Fibroblast of skin of right quadriceps (primary cell): ENCODE data around the gene SULT2B1.
A peak's percentile ranks its signal among the peaks of the same experiment; 100 is the strongest.
"Not testable (repeated sequence)": the region's sequence is repeated elsewhere in the genome, so short reads cannot be mapped to it uniquely, and the experiment has no call there.

ENCODE experiments used
- DNase-seq: peaks from one replicate; pipeline ENCODE4 v3.0.0-alpha.2; 2013

The SULT2B1 gene

DNA sequence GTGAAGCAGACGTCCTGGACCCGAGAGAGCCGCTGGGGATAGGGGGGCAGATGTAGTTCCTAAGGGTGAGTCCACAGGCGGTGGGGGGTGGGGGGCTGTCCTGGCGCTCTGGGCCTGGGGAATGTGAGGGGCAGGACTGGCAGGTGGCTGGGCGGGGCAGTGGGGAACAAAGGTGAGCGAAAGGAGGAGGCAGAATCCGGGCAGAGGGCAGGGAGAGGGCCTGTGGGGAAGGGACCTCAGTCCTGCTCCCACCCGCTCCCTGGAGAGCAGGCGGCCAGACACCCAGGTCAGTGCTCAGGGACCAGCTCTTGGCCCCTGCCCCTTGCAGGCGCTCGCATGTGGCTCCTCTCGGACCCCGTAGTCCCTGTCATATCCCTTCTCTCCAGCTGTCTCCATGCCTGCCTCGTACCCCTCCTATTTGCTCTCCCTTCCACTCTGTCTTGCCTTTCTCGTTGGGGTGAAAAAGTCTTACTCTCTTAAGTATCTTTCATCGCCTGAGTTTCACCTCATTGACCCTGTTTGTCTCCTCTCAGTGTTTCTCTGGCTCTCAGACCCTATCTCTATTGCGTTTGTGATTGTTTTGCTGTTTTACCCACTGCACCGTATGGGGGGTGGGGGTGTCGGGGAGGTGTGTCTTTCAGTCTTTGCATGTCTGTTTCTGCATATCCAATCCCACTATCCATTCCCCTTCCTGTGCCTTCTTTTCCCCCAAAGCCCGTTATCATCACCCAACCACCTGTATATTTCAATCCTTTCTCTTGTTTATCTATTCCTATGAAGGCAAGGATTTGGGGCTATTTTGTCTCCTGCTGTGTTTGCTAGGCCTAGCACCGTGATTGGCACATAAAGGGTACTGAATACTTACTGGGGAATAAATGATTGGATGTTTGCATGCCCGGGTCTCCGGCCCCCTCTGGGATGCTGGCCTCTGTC, 73.1 kb downstream of the SULT2B1 start:
- no peak for DNase-seq

DNA sequence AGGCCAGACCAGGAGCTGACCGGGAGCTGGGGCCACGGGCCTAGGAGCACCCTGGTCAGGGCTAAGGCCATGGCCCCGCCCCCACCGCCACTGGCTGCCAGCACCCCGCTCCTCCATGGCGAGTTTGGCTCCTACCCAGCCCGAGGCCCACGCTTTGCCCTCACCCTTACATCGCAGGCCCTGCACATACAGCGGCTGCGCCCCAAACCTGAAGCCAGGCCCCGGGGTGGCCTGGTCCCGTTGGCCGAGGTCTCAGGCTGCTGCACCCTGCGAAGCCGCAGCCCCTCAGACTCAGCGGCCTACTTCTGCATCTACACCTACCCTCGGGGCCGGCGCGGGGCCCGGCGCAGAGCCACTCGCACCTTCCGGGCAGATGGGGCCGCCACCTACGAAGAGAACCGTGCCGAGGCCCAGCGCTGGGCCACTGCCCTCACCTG, 73.9 kb downstream of the SULT2B1 start:
- no peak for DNase-seq

DNA sequence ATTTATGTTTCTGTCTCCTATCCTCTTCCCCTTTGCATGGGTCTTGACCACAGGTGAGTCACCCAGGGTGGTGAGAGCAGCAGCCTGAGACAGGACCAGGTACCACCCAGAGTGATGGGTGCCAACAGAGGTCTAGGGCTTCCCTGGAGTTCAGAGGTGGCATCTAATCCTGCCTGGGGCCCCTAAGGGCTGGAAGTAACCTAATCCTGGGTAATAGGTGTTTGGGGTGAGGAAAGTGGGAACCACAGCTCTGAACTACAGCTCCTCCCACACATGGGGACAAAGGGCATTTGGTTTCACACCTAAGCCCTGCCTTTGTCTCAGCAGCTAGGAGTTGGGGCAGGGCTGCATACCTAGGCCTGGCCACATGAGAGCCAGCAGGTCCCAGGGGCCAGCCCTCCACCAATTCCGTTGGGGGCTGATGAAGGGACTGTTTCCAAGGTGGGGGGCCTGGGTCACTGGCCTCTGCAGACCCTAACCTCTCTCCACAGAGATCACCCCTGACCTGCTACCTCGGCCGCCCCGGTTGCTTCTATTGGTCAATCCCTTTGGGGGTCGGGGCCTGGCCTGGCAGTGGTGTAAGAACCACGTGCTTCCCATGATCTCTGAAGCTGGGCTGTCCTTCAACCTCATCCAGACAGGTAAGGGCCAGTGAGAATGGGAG, 75.4 kb downstream of the SULT2B1 start:
- no peak for DNase-seq

DNA sequence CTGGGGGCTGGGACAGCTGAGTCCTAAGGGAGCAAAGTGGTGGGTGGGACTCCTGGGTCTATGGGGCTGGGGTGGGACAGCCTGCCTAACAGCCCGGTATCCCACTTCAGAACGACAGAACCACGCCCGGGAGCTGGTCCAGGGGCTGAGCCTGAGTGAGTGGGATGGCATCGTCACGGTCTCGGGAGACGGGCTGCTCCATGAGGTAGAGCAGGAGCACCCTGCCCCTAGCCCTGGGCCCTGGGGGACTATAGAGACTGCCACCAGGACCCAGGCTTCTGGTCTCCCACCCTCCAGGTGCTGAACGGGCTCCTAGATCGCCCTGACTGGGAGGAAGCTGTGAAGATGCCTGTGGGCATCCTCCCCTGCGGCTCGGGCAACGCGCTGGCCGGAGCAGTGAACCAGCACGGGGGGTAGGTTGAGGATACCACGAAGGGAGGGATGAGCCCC, 75.9 kb downstream of the SULT2B1 start:
- no peak for DNase-seq

DNA sequence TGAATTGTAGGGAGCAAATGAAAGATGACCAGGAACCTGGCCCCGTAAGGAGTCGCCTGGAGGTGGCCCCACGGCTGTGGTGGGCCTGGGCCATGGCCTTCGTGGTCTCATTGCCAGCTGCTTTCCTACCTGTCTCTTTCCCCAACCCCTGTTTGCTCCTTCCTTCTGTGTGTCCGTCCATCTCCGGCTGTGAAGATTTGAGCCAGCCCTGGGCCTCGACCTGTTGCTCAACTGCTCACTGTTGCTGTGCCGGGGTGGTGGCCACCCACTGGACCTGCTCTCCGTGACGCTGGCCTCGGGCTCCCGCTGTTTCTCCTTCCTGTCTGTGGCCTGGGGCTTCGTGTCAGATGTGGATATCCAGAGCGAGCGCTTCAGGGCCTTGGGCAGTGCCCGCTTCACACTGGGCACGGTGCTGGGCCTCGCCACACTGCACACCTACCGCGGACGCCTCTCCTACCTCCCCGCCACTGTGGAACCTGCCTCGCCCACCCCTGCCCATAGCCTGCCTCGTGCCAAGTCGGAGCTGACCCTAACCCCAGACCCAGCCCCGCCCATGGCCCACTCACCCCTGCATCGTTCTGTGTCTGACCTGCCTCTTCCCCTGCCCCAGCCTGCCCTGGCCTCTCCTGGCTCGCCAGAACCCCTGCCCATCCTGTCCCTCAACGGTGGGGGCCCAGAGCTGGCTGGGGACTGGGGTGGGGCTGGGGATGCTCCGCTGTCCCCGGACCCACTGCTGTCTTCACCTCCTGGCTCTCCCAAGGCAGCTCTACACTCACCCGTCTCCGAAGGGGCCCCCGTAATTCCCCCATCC, 76.7 kb downstream of the SULT2B1 start:
- DNase-seq, result no peak

DNA sequence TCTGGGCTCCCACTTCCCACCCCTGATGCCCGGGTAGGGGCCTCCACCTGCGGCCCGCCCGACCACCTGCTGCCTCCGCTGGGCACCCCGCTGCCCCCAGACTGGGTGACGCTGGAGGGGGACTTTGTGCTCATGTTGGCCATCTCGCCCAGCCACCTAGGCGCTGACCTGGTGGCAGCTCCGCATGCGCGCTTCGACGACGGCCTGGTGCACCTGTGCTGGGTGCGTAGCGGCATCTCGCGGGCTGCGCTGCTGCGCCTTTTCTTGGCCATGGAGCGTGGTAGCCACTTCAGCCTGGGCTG, 77.3 kb downstream of the SULT2B1 start:
- no peak for DNase-seq

DNA sequence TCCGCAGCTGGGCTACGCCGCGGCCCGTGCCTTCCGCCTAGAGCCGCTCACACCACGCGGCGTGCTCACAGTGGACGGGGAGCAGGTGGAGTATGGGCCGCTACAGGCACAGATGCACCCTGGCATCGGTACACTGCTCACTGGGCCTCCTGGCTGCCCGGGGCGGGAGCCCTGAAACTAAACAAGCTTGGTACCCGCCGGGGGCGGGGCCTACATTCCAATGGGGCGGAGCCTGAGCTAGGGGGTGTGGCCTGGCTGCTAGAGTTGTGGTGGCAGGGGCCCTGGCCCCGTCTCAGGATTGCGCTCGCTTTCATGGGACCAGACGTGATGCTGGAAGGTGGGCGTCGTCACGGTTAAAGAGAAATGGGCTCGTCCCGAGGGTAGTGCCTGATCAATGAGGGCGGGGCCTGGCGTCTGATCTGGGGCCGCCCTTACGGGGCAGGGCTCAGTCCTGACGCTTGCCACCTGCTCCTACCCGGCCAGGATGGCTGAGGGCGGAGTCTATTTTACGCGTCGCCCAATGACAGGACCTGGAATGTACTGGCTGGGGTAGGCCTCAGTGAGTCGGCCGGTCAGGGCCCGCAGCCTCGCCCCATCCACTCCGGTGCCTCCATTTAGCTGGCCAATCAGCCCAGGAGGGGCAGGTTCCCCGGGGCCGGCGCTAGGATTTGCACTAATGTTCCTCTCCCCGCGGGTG, 77.8 kb downstream of the SULT2B1 start:
- no peak for DNase-seq

DNA sequence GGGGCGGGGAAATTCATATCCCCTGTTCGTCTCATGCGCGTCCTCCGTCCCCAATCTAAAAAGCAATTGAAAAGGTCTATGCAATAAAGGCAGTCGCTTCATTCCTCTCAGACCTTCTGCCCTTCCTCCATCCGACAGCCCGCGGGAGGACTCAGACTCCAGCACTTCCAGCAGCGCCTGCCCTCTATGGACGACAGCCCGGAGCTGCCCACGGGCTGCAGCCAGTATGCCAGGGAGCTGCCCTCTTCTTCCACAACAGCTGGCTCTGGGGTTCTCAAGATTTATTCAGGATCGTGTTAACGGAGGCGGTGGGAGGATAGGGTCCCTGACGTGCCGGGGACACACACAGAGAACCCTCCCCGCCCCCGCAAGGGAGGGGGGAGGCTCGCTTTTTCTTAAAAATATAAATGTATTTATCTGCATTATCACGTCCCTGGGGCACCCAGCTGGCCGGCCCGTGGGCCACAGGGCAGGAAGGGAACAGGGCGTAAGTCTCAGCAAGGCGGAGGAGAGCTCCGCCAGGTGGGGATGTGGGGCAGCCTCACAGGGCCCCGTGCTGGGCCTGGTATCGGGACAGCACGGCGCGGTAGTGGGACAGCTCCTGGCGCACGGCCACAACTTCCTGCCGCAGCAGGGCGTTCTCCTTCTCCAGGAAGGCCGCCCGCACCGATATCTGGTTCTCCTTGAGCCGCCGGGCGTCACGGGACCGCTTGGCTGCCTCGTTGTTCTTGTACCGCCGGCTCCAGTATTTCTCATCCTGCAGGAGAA, 78.5 kb downstream of the SULT2B1 start:
- peak; percentile 45 for DNase-seq

DNA sequence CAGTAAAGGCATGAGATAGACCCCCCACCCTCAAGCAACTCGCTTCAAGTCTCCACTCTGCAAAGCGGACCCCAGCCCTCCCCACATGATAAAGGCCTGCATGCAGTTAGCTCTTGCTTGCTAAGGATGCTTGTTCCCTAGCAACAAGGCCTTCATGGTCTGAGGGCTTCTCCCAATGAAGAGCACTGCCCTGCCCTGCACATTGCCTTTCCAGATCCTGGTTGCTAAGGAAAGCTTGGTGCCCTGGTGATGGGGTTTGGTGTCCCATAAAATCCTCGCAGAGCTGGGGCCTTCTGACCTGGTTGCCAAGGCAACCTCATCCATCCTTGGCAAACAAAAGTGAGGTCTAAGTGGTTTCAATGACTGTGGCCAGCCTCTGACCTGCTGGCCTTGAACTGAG, 79.3 kb downstream of the SULT2B1 start:
- no peak for DNase-seq

DNA sequence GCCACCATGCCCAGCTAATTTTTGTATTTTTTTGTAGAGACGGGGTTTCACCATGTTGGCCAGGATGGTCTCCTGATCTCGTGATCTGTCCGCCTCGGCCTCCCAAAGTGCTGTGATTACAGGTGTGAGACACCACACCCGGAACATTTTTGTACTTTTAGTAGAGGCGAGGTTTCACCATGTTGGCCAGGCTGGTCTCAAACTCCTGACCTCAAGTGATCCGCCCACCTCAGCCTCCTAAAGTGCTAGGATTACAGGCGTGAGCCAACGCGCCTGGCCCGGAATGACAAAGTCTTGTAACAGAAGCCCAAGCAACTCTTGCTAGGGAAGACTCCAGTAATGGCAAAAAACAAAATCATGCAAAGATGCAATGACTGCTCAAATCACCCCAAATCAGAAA, 80.3 kb downstream of the SULT2B1 start:
- DNase-seq, result not testable (repeated sequence)

DNA sequence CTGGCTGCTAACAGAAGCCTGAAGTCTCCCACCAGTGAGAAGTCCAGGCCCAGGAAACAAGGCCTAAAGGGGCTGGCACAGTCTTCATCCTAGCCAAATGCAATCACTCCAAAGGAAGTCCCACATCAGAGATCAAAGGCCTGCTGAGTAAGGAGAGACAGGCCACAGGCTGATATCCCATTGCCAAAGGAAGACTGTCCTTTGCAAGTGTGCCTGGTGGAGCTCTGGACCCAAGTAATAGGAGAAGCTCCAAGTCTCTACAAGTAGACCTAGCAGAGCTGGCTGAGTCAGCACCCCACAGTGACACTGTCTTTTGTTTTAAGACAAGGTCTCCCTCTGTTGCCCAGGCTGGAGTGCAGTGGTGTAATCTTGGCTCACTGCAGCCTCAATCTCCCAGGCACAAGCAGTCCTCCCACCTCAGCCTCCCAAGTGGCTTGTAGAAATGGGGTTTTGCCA, 80.7 kb downstream of the SULT2B1 start:
- no peak for DNase-seq

DNA sequence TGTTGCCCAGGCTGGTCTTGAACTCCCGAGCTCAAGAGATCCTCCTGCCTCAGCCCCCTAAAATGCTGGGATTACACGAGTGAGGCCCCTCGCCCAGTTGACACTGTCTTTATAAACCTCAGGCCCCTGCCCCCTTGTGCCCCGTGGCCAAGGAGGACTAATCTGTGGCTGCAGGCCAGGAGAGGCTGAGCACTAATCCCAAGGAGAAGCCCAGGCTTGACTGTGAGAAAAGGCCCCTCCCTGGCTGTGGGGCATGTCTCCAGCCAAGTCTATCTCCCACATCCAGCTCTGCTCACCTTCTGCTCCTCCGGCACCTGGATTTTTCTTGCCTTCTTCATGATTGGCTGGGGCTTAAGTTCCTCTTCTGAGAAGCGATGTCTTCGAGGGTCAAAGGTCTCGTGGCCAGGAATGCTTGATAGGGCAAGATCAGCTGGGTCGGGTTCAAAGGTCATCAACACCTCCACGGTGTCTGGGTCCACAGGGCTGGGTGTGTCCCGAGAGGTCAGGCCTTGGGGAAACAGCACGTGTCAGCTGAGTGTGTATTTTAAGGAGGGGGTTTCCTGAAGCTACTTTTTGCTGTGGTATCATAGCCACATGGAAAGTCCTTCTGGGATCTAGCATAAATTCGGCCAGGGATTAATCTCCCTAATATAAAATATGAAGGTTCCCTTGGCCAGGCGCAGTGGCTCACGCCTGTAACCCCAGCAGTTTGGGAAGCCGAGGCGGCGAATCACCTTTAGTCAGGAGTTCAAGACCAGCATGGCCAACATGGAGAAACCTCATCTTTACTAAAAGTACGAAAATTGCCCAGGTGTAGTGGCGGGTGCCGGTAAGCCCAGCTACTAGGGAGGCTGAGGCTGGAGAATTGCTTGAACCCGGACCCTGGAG, 81.4 kb downstream of the SULT2B1 start:
- DNase-seq, result no peak

DNA sequence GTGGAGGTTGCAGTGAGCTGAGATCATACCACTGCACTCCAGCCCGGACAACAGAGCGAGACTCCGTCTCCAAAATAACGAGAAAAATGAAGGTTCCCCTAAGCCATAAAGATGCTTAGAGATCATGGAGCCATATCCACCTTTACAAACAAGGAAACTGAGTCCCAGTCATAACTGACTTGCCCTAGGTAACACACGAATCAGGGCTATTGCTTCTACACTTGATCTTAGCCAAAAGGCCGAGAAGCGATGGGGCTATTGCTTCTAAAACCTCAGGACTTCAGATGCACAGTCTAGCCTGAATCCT, 82.0 kb downstream of the SULT2B1 start:
- no peak for DNase-seq

DNA sequence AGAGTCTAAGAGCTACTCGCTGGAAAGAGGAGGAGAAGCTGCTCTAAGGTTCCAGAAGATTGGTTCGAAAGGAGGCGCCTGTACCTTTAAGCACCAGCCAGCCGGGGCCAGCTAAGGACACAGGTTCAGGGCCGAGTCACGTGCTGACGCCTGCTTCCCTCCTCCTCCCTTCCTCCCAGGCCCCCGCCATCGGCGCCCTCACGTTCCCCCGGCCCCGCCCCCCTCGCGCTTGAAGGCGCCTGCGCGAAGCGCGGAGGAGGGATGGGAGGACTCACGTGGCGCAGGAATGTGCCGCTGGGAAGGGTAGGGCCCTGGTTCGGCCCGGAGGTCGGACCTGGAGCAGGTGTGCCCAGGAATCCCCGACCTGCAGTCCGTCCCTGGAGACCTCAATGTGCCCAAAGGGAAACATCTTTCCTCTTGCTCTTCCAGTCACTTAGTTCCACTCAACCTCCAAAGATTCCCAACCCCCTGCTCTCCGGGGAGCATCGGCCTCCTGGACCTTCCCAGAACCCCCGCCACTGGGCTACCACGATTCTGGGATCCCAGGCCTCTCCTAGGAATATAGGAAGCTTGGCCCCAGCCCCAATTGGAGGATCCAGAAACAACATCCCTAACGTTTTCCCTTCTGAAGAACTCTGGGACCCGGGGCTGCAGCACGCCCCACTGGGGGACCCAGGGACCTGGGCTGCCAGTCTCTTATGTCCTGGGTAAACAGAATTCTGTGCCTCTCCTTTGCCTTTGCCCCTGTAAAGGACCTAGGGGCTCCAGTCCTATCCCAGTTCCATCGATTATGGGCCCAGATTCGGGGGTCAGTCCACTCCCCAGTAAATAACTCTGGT, 82.7 kb downstream of the SULT2B1 start:
- DNase-seq, result peak; percentile 95

DNA sequence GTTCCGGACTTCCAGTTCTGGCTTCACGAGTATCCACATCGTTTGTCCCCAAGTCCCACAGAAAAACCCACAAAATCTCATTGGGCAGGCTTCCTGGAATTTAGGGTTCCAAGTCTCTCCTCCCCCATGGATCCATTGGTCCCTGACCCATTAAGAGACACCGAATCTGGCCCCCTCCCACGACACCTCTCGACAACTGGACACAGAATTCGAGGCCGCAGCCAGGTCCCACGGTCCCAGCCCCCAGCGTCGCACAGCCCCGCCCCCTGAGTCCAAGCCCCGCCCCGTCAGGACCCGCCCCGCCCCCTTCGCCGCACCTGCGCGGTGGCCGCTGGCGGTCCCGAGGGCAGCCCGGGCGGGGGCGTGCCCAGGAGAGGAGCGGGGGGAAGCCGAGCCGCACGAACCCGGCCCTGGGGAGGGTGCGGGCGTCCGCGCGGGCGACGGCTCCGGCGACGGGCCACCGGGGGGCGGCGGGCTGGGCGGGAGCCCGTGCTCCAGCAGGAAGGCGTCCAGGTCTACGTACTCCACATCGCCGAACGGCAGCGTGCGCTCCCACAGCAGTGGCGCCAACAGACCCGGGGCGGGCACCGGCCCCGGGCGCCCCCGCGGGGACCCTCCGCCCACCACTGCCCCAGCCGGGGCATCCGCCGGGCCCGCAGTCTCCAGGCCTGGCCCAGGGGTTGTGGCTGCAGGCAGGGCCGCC, 83.4 kb downstream of the SULT2B1 start:
- no peak for DNase-seq

DNA sequence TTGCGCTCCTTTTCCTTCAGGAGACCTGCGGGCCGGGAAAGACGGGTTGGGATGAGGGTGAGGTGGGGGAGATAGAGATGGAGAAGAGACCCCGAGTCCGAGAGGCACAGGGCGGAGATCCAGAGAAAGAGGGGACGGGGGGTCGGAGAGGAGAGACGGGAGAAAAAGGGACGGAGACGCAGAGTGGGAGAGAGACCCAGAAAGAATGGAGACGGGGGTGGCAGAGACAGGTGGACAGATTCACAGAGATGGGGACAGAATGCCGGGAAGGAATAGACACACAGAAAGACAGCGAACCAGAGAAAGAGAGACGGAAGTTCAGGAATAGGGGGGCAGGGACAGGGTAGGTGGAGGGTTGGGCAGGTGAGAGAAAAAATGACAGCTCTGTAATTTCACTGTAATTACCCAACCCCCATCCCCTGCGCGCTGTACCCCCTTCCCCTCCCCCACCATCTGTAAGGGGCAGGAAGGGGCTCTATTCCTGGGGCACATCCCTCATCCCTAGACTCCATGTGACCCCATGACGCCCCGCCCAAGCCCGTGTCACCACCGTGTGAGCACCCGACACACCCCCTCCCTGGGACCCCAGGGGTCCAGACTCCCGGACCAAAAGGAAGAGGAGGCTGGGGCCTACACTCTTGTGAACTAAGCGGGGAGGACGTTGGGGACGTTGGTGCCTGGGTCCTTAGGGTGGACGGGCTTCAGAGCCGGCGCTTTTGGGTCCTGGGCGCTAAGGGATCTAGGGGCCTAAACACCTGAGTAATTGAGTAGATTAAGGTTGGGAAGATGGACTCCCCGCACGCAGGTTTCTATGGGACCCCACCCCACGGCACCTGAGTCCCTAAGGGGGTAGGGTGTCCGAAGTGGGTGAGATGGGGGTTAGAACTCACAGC, 84.2 kb downstream of the SULT2B1 start:
- no peak for DNase-seq

DNA sequence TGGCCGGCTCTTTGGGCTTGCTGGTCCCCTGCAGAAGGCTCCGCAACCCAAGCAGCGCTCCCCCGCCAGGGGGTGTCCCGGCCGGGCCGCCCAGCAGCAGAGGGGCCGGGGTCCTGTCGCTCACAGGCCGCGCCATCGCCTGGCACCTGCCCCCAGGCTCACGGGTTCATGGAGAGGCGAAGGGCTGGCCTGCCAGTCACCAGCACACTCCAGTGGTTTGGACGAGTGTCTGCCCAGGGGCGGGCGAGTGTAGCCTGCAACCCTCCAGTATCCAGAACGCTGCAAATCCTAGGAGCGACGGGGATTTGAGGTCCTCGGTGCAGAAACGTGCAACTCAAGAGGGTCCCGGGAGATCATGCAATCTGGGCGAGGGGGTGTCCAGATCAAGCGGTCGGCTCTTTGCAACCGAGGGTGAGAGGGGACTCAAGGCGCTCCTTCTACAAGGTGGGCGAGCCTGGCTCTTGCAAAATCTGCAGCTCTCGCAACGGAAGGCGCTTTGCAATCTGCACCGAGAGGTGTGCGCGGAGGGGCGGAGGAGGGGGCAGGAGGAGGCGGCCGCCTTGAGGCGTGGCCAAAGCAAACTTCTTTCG, 85.0 kb downstream of the SULT2B1 start, which contains the start of gene DBP:
DBP (minus strand) TSS at position 521 of the 590 bp plus-strand sequence; CDS start at position 136, 385 bp downstream.
- no peak for DNase-seq

DNA sequence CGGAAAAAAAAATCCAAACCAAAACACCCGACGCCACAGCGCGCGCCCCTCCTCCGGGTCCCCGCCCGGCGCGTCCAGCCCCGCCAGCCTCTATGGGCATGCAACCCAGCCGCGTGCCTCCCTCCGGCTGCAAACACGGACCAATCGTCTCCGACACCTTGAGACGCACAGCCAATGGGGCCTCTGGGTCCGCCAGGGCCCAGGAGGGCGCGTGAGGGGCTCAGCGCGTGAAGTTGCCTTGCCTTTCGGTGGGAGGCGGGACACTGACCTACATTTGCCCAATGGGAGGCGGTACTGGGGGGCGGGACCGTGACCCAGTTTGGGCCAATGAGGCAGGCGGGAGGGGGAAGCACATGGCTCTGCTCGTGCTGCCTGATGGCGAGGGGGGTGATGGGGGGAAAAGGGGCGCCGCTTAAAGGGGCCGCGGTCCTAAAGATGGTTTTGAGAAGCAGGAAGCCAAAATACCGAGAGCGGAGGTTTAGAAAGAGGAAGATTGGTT, 85.5 kb downstream of the SULT2B1 start:
- peak; percentile 99 for DNase-seq
